Aortic smooth muscle cell (primary cell): Measurements from ENCODE around the gene USP15. TPM values are rescaled to one million over a fixed set of nuclear protein-coding genes. Genes with fewer than 3 reads are reported as not detected.

Experiments used
- total RNA-seq: library from RNA; depleted of rRNA; stranded (reverse); fragments of >200 nt; gene quantifications from 2 replicates; pipeline ENCODE4 v1.2.3, GENCODE V29; 2014

USP15 gene
- total RNA-seq, result 72.8 and 80.3 TPM in 2 replicates

GRCh38 chr12:62259993-62260732, at the start of gene USP15:
Gene USP15, plus strand, starts transcription at chr12:62260404. Its CDS starts 11 bp downstream, at chr12:62260415.

Other genes starting within 250 kb of the USP15 start
- gene MON2, start 206.4 kb downstream of the USP15 start, total RNA-seq, result 35.0 and 47.4 TPM in 2 replicates